ENCODE data around the gene STX18. TPM values are rescaled to one million over a fixed set of nuclear protein-coding genes. Genes with fewer than 3 reads are reported as not detected.

The STX18 gene
- total RNA-seq, 1 experiment from 2014 or later = 32.7 TPM

GRCh38 chr4:4585012-4585670, 43.3 kb upstream of the STX18 start:
- peak; percentile 41 for DNase-seq (ENCODE audit: unreplicated experiment)
- no peak for TF ChIP-seq CTCF (IDR thresholded peaks at IDR 0.05; ENCODE audit: unreplicated experiment)
- peaks cover 6% of the 10 kb centered on the region for H3K9me3 Mint-ChIP-seq (ENCODE audit: unreplicated experiment)
- ChIA-PET CTCF (interaction anchor here (0.7 to 1.1 kb wide), 2 partner anchors 10 to 258 kb away, joined by 3 read pairs; no protein-coding TSS in a partner anchor), POLR2A (interaction anchor here (1.4 to 2.0 kb wide), 3 partner anchors 9 to 74 kb away, joined by 3 to 7 read pairs (median 5); no protein-coding TSS in a partner anchor)
- peak overlapping the region; percentile 84 for H3K27ac Mint-ChIP-seq (ENCODE audit: low read depth, unreplicated experiment)
- H3K4me1 Mint-ChIP-seq (ENCODE audit: insufficient read depth, unreplicated experiment) = peaks cover 28% of the 10 kb centered on the region
- H3K4me3 Mint-ChIP-seq (ENCODE audit: unreplicated experiment) = peak overlapping the region; percentile 35
- H3K27me3 Mint-ChIP-seq (ENCODE audit: insufficient read depth, unreplicated experiment) = no peaks in the 10 kb centered on the region
- intact Hi-C loops (cut with micrococcal nuclease) = no loop called here
- BruUV-seq (replicated peaks) = no TSS peak
- H3K36me3 Mint-ChIP-seq (ENCODE audit: insufficient read depth, unreplicated experiment) = no peaks in the 10 kb centered on the region

GRCh38 chr4:4583606-4584005, 41.8 kb upstream of the STX18 start:
- H3K27ac Mint-ChIP-seq (ENCODE audit: low read depth, unreplicated experiment) = no peak overlapping the region

GRCh38 chr4:4582653-4583052, 40.8 kb upstream of the STX18 start:
- POLR2A ChIA-PET = interaction anchor here (0.5 to 1.7 kb wide), 2 partner anchors 35 to 40 kb away, joined by 3 read pairs; no protein-coding TSS in a partner anchor
- intact Hi-C loops (cut with micrococcal nuclease) = no loop called here
- CTCF ChIA-PET = interaction anchor here (0.9 to 1.2 kb wide), 3 partner anchors 8 to 102 kb away, joined by 3 read pairs; no protein-coding TSS in a partner anchor
- BruUV-seq (replicated peaks) = no TSS peak
- Mint-ChIP-seq H3K27me3 (ENCODE audit: insufficient read depth, unreplicated experiment) (no peaks in the 10 kb centered on the region), H3K36me3 (ENCODE audit: insufficient read depth, unreplicated experiment) (no peaks in the 10 kb centered on the region), H3K4me3 (ENCODE audit: unreplicated experiment) (no peak overlapping the region), H3K27ac (ENCODE audit: low read depth, unreplicated experiment) (no peak overlapping the region), H3K4me1 (ENCODE audit: insufficient read depth, unreplicated experiment) (peaks cover 28% of the 10 kb centered on the region), H3K9me3 (ENCODE audit: unreplicated experiment) (peaks cover 6% of the 10 kb centered on the region)
- no peak for TF ChIP-seq CTCF (IDR thresholded peaks at IDR 0.05; ENCODE audit: unreplicated experiment)
- DNase-seq (ENCODE audit: unreplicated experiment) = no peak

More at GRCh38 chr4:4583606-4584005, 41.8 kb upstream of the STX18 start:
- ChIA-PET CTCF (interaction anchor here (1.0 kb wide), 1 partner anchor 9 kb away, joined by 3 read pairs; no protein-coding TSS in a partner anchor), POLR2A (interaction anchor here (1.3 to 2.0 kb wide), 4 partner anchors 9 to 76 kb away, joined by 3 to 7 read pairs (median 4); partner anchors contain the start of gene STX18)
- no peak for TF ChIP-seq CTCF (IDR thresholded peaks at IDR 0.05; ENCODE audit: unreplicated experiment)
- DNase-seq (ENCODE audit: unreplicated experiment) = peak; percentile 57
- Mint-ChIP-seq H3K27me3 (ENCODE audit: insufficient read depth, unreplicated experiment) (no peaks in the 10 kb centered on the region), H3K4me1 (ENCODE audit: insufficient read depth, unreplicated experiment) (peaks cover 28% of the 10 kb centered on the region), H3K4me3 (ENCODE audit: unreplicated experiment) (no peak overlapping the region), H3K36me3 (ENCODE audit: insufficient read depth, unreplicated experiment) (no peaks in the 10 kb centered on the region), H3K9me3 (ENCODE audit: unreplicated experiment) (peaks cover 6% of the 10 kb centered on the region)
- intact Hi-C loops (cut with micrococcal nuclease) = no loop called here
- BruUV-seq (replicated peaks) = no TSS peak

- Mint-ChIP-seq H3K4me3 (ENCODE audit: unreplicated experiment) (no peak overlapping the region), H3K36me3 (ENCODE audit: insufficient read depth, unreplicated experiment) (no peaks in the 10 kb centered on the region), H3K4me1 (ENCODE audit: insufficient read depth, unreplicated experiment) (peaks cover 29% of the 10 kb centered on the region), H3K27me3 (ENCODE audit: insufficient read depth, unreplicated experiment) (no peaks in the 10 kb centered on the region), H3K9me3 (ENCODE audit: unreplicated experiment) (no peaks in the 10 kb centered on the region), H3K27ac (ENCODE audit: low read depth, unreplicated experiment) (no peak overlapping the region)
- DNase-seq (ENCODE audit: unreplicated experiment) = no peak
- ChIA-PET POLR2A (no interaction called here), CTCF (interaction anchor here (0.9 kb wide), 1 partner anchor 24 kb away, joined by 3 read pairs; no protein-coding TSS in a partner anchor)
- intact Hi-C loops (cut with micrococcal nuclease) = no loop called here
- no peak for TF ChIP-seq CTCF (IDR thresholded peaks at IDR 0.05; ENCODE audit: unreplicated experiment)
- BruUV-seq (replicated peaks) = no TSS peak
Measured at GRCh38 chr4:4580494-4580893, 38.6 kb upstream of the STX18 start.
